H1 (cell line): ENCODE measurements around the gene REELD1.

Source experiments
- ATF2 ChIP-seq: IDR thresholded peaks from 2 replicates; pipeline ENCODE4 v1.6.1; 2012; ENCODE audit warnings: low read length, inconsistent platforms
- CTCF ChIP-seq, 3 experiments: IDR thresholded peaks; 1 replicate in 2 of 3; 2 replicates in 1 of 3; pipeline versions ENCODE4 v1.5.1 to v1.6.1; 2011; ENCODE audit warnings: low read length in 3 of 3, mild to moderate bottlenecking in 3 of 3, inconsistent platforms in 2 of 3, low read depth in 1 of 3, moderate library complexity in 1 of 3; ENCODE audit not compliant: insufficient read depth in 1 of 3; ENCODE audit errors: control extremely low read depth in 1 of 3
- POLR2AphosphoS5 ChIP-seq: IDR thresholded peaks from 2 replicates; pipeline ENCODE4 v1.6.1; 2011; ENCODE audit warnings: low read depth, low read length
- SIN3A ChIP-seq, 2 experiments: IDR thresholded peaks in 1 of 2; conservative IDR thresholded peaks in 1 of 2; 2 replicates each; pipeline ENCODE4 v1.6.1; 2011 to 2012; ENCODE audit warnings: low read length in 2 of 2, improper control_type of control experiment in 1 of 2, low read depth in 1 of 2, mild to moderate bottlenecking in 1 of 2

- no peak for TF ChIP-seq POLR2AphosphoS5
- TF ChIP-seq CTCF (IDR thresholded peaks at IDR 0.05; ENCODE audit: control extremely low read depth in 1 of 3, insufficient read depth in 1 of 3, low read depth in 1 of 3, low read length in 3 of 3), result no peak
- no peak for TF ChIP-seq ATF2
- TF ChIP-seq SIN3A (conservative IDR thresholded peaks at IDR 0.05 in 1 of 2, IDR thresholded peaks at IDR 0.05 in 1 of 2; ENCODE audit: low read depth in 1 of 2, low read length in 2 of 2), result no peak
Observed at GRCh38 chr4:146207410-146207809, 6.9 kb upstream of the REELD1 start.
